HG03103 (cell line): Measurements from ENCODE around the gene ARMC5.
"Not testable (repeated sequence)": the region's sequence is repeated elsewhere in the genome, so short reads cannot be mapped to it uniquely, and the experiment has no call there.

Experiments used
- ATAC-seq: cut with Tn5 transposase; IDR thresholded peaks from one replicate; pipeline ENCODE4 v1.9.1; 2021; ENCODE audit warnings: low read depth; ENCODE audit not compliant: unreplicated experiment

Gene ARMC5, protein sequence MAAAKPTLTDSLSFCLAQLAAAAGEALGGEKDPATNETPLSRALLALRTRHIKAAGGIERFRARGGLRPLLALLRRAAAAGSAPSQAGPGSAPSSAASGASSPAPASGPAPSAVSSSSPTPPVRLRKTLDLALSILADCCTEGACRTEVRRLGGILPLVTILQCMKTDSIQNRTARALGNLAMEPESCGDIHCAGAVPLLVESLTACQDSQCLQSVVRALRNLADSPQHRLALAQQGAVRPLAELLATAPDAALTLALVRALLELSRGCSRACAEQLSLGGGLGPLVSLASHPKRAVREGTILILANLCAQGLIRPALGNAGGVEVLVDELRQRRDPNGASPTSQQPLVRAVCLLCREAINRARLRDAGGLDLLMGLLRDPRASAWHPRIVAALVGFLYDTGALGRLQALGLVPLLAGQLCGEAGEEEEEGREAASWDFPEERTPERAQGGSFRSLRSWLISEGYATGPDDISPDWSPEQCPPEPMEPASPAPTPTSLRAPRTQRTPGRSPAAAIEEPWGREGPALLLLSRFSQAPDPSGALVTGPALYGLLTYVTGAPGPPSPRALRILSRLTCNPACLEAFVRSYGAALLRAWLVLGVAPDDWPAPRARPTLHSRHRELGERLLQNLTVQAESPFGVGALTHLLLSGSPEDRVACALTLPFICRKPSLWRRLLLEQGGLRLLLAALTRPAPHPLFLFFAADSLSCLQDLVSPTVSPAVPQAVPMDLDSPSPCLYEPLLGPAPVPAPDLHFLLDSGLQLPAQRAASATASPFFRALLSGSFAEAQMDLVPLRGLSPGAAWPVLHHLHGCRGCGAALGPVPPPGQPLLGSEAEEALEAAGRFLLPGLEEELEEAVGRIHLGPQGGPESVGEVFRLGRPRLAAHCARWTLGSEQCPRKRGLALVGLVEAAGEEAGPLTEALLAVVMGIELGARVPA

GRCh38 chr16:31458844-31459686 lies at the start of gene ARMC5:
Gene ARMC5, plus strand, starts transcription at chr16:31459501. Its CDS starts 24 bp downstream, at chr16:31459525.
- peak; percentile 59 for ATAC-seq

- ATAC-seq: no peak
Measured at GRCh38 chr16:31410082-31410481, 49.2 kb upstream of the ARMC5 start.

- no peak for ATAC-seq
Measured at GRCh38 chr16:31411024-31411844, 48.1 kb upstream of the ARMC5 start.

GRCh38 chr16:31412750-31413149 lies 46.6 kb upstream of the ARMC5 start:
- no peak for ATAC-seq

GRCh38 chr16:31413381-31413780 lies 45.9 kb upstream of the ARMC5 start:
- ATAC-seq: no peak

DNA sequence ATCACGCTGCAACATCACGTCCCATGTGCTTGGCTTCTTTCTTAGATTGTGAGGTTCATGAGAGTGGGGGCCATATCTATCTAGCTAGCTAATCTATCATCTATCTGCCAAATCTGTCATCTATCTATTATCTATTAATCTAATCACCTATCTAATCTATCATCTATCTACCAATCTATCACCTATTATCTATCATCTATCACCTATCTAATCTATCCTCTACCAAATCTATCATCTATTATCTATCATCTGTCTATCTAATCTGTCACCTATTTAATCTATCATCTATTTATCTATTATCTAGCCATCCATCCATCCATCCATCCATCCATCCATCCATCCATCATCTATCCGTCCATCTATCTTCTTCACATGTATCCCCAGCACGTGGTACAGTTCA lies 45.4 kb upstream of the ARMC5 start:
- ATAC-seq: no peak

DNA sequence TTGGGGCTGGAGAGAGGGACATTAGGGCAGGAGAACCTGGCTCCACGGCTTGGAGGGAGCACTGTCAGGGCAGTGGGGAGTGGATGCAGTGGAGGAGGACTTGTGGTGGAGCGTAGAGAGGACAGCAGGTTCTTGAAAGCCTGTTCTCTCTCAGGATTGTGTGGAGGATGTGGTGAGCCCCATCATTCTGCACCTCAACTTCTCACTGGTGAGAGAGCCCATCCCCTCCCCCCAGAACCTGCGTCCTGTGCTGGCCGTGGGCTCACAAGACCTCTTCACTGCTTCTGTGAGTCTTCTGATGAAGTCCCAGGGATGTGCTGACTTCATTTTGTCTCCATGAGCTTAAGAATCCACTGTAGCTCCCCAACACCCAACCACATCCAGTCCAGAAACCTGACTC lies 44.6 kb upstream of the ARMC5 start:
- ATAC-seq: no peak

GRCh38 chr16:31416371-31416770 lies 42.9 kb upstream of the ARMC5 start:
- no peak for ATAC-seq

GRCh38 chr16:31417036-31417435 lies 42.3 kb upstream of the ARMC5 start:
- not testable (repeated sequence) for ATAC-seq

- no peak for ATAC-seq
Measured at GRCh38 chr16:31417916-31418315, 41.4 kb upstream of the ARMC5 start.

GRCh38 chr16:31420037-31420436 lies 39.3 kb upstream of the ARMC5 start:
- ATAC-seq: no peak

GRCh38 chr16:31421587-31421986 lies 37.7 kb upstream of the ARMC5 start:
- peak; percentile 52 for ATAC-seq

GRCh38 chr16:31423241-31423640 lies 36.1 kb upstream of the ARMC5 start:
- ATAC-seq: no peak

DNA sequence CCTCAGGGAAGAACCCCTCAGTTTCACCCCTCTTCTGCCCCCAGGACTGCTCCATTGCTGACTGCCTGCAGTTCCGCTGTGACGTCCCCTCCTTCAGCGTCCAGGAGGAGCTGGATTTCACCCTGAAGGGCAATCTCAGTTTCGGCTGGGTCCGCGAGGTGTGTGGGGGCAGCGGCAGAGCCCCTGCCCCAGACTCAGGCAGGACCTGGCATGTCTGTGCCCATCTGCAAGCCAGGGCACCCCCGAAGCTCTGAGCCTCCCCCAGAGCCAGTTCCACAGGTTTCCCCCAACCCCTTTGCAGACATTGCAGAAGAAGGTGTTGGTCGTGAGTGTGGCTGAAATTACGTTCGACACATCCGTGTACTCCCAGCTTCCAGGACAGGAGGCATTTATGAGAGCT lies 35.5 kb upstream of the ARMC5 start:
- ATAC-seq: no peak

GRCh38 chr16:31427441-31428278 lies 31.6 kb upstream of the ARMC5 start:
- ATAC-seq: no peak

DNA sequence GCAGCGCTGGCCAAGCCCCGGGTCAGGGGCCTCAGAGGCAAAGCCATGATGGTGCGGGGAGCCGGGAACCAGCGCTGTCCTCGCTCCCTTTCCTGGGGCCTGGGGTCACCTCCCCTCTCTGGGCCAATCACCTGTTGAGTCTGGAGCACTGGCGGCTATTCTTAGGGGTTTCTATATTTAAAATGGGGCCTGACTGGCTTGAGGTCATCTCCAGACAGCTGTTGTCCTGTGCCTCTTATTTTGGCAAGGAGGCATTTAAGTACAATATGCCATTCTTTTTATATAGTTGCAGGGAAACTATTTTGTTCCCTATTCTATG lies 31.1 kb upstream of the ARMC5 start, which contains the start of gene COX6A2:
Gene COX6A2, minus strand, starts transcription at position 82 of the 319 bp plus-strand sequence. Its CDS starts 35 bp downstream, at position 47.
- no peak for ATAC-seq

DNA sequence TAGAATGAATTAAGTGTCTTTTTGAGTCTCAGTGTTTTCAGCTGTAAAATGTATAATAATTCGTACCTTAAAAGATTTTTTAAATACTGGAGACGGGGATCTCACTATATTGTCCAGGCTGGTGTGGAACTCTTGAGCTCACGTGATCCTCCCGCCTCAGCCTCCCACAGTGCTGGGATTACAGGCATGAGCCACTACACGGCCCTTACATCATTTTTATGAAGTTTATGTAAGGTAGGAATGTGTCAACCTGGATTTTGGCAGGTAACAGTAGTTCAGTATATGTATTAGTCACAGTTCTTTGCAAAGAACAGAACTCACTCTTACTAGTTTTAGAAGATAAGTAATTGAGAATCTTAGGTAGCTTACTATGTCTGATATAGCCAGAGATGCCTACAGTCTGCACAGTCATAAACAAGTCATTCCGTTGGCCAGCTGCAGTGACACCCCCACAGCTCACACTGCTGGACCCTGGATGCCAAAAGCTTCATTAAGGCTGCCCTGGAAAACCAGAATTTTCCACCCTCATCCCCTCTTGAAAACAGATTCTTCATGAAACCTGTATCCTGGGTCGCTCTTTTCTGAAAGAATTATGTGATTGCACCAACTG lies 30.6 kb upstream of the ARMC5 start:
- no peak for ATAC-seq

- ATAC-seq: no peak
Measured at GRCh38 chr16:31429314-31429713, 30.0 kb upstream of the ARMC5 start.
